OCI-LY7 (cell line): Measurements from ENCODE around the gene ADAM33. TPM values are rescaled to one million over a fixed set of nuclear protein-coding genes. Genes with fewer than 3 reads are reported as not detected.

Source experiments
- BruUV-seq: library from RNA; stranded (reverse); fragments of 400-500 nt; replicated peaks from 2 replicates; lab custom pipeline; 2021; lab: Mats Ljungman, UMichigan
- CTCF ChIA-PET: fragments of 300-600 bp; sonication (Branson Sonifier 250); formaldehyde crosslinking; loops from one replicate; lab custom pipeline; 2022; ENCODE audit warnings: antibody characterized with exemption; ENCODE audit not compliant: unreplicated experiment; lab: Charles Lee
- POLR2A ChIA-PET: fragments of 300-600 bp; sonication (Branson Sonifier 250); formaldehyde crosslinking; loops from one replicate; lab custom pipeline; 2022; ENCODE audit warnings: antibody characterized with exemption; lab: Charles Lee
- DNase-seq: peaks from one replicate; pipeline ENCODE4 v3.0.0-alpha.2; 2015; ENCODE audit warnings: low spot score
- H2AFZ ChIP-seq: fragments of 200-600 bp; sonication (generic), shearing (Covaris generic); 2 replicates; pipeline ENCODE4 v1.6.1; 2014; ENCODE audit warnings: mild to moderate bottlenecking, antibody characterized with exemption, low read length, moderate library complexity
- H3K27ac ChIP-seq: fragments of 200-600 bp; sonication (generic); 2 replicates; pipeline ENCODE4 v1.5.1; 2014; ENCODE audit warnings: mixed run types, low read depth, mild to moderate bottlenecking, moderate library complexity, low read length, inconsistent platforms; ENCODE audit not compliant: poor library complexity, severe bottlenecking
- H3K36me3 ChIP-seq: fragments of 200-600 bp; sonication (generic); 2 replicates; pipeline ENCODE4 v1.6.1; 2014; ENCODE audit warnings: mild to moderate bottlenecking, antibody characterized with exemption, low read length, moderate library complexity, mixed read lengths; ENCODE audit not compliant: insufficient read depth
- H3K4me1 ChIP-seq: fragments of 200-600 bp; sonication (generic); 2 replicates; pipeline ENCODE4 v1.5.1; 2014; ENCODE audit warnings: mild to moderate bottlenecking, low read length; ENCODE audit not compliant: insufficient read depth, poor library complexity, severe bottlenecking
- H3K4me2 ChIP-seq: fragments of 200-600 bp; sonication (generic); 2 replicates; pipeline ENCODE4 v1.6.1; 2014; ENCODE audit warnings: mild to moderate bottlenecking, low read length
- H3K4me3 ChIP-seq: fragments of 200-600 bp; sonication (generic); 2 replicates; pipeline ENCODE4 v1.5.1; 2014; ENCODE audit warnings: mild to moderate bottlenecking, low read depth, low read length; ENCODE audit not compliant: poor library complexity, severe bottlenecking
- H3K79me2 ChIP-seq: fragments of 200-600 bp; sonication (generic); 2 replicates; pipeline ENCODE4 v1.6.1; 2016; ENCODE audit warnings: low read depth, mild to moderate bottlenecking, low read length, moderate library complexity, mixed read lengths; ENCODE audit not compliant: insufficient read depth
- H3K9me2 ChIP-seq: fragments of 200-600 bp; sonication (generic); 2 replicates; pipeline ENCODE4 v1.6.1; 2016; ENCODE audit warnings: mild to moderate bottlenecking, low read length, mixed read lengths; ENCODE audit not compliant: insufficient read depth
- H3K9me3 ChIP-seq: fragments of 200-600 bp; sonication (generic); 2 replicates; pipeline ENCODE4 v1.6.1; 2014; ENCODE audit warnings: mild to moderate bottlenecking, mixed run types, low read length, mixed read lengths
- H4K20me1 ChIP-seq: fragments of 200-600 bp; sonication (generic); 2 replicates; pipeline ENCODE4 v1.6.1; 2014; ENCODE audit warnings: mild to moderate bottlenecking, antibody characterized with exemption, low read length, moderate library complexity, mixed read lengths; ENCODE audit not compliant: insufficient read depth
- EZH2phosphoT487 ChIP-seq: fragments of 200-600 bp; sonication (generic); IDR thresholded peaks from 2 replicates; pipeline ENCODE4 v1.6.1; 2018; ENCODE audit warnings: low read depth, borderline replicate concordance, mild to moderate bottlenecking, mixed run types, antibody characterized with exemption, low read length, moderate library complexity, mixed read lengths
- intact Hi-C: fragments of 100-400 bp; cut with micrococcal nuclease; formaldehyde crosslinking; loops from one replicate; pipeline ENCODE4 v1.10.0; 2022; ENCODE audit not compliant: unreplicated experiment
- total RNA-seq, 2 experiments: library from RNA; depleted of rRNA in 1 of 2; stranded (reverse); fragments of >200 nt in 1 of 2; shearing (Covaris generic) in 1 of 2; gene quantifications; 2 replicates each; pipeline ENCODE4 v1.2.3, GENCODE V29; 2014 to 2022
- TF ChIP-seq, protein P1 (sequence below): fragments of 200-600 bp; sonication (generic); conservative IDR thresholded peaks from 2 replicates; pipeline ENCODE4 v1.5.1; 2014; ENCODE audit warnings: mild to moderate bottlenecking, antibody characterized with exemption, low read length, moderate library complexity, mixed read lengths

Gene ADAM33
- total RNA-seq, 2 experiments from 2014 or later: not detected

DNA sequence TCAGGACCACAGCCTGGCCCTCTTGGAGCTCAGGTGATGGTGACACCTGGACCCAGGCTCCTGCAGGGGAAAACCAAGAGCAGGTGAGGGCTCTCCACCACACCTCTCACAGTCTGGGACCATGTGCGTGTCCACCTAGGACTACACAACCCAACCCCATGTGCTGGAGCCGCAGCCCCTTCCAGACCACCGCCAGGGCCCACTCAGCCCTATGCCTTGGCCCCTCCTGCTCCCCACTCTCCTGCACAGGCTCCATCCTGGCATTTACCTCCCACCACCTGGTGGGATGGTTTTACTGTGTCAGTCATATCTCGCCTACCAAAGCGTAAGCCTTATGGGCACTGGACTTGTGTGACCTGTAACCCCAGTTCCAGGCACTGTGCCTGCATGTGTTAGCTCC, 13.1 kb upstream of the ADAM33 start:
- Histone ChIP-seq H4K20me1 (no peaks in the 10 kb centered on the region), H3K4me1 (no peaks in the 10 kb centered on the region), H3K27ac (no peak overlapping the region), H3K4me2 (no peak overlapping the region), H3K36me3 (no peaks in the 10 kb centered on the region), H3K9me3 (no peaks in the 10 kb centered on the region), H3K79me2 (no peaks in the 10 kb centered on the region), H3K4me3 (no peak overlapping the region), H3K9me2 (no peaks in the 10 kb centered on the region), H2AFZ (no peak overlapping the region)
- no peak for TF ChIP-seq EZH2phosphoT487
- TF ChIP-seq, protein P1, sequence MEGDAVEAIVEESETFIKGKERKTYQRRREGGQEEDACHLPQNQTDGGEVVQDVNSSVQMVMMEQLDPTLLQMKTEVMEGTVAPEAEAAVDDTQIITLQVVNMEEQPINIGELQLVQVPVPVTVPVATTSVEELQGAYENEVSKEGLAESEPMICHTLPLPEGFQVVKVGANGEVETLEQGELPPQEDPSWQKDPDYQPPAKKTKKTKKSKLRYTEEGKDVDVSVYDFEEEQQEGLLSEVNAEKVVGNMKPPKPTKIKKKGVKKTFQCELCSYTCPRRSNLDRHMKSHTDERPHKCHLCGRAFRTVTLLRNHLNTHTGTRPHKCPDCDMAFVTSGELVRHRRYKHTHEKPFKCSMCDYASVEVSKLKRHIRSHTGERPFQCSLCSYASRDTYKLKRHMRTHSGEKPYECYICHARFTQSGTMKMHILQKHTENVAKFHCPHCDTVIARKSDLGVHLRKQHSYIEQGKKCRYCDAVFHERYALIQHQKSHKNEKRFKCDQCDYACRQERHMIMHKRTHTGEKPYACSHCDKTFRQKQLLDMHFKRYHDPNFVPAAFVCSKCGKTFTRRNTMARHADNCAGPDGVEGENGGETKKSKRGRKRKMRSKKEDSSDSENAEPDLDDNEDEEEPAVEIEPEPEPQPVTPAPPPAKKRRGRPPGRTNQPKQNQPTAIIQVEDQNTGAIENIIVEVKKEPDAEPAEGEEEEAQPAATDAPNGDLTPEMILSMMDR: no peak
- ChIA-PET CTCF (no interaction called here), POLR2A (no interaction called here)
- BruUV-seq: no TSS peak
- no peak for DNase-seq
- intact Hi-C loops: no loop called here

DNA sequence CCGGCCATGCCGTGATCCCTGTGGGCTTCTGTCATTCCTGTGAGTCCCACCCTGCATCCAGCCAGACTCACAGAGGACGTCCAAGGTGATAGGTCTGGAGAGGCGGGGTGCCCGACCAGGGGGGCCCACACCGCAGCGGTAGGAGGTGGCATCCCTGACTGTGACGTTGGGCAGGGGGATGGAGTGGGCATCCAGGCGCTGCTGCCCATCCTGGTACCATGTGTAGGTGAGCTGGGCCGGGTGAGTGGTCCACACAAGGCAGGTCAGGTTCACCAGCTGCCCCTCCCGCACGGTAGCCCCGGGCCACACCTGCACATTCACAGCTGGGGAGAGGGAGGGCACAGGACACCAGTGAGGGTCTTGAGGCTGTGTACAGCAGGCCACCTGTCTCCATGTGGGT, 11.6 kb upstream of the ADAM33 start:
- Histone ChIP-seq H2AFZ (no peak overlapping the region), H3K4me3 (no peak overlapping the region), H3K9me2 (no peaks in the 10 kb centered on the region), H3K9me3 (no peaks in the 10 kb centered on the region), H3K4me2 (no peak overlapping the region), H3K27ac (no peak overlapping the region), H3K36me3 (no peaks in the 10 kb centered on the region), H3K4me1 (no peaks in the 10 kb centered on the region), H4K20me1 (no peaks in the 10 kb centered on the region), H3K79me2 (no peaks in the 10 kb centered on the region)
- no peak for DNase-seq
- TF ChIP-seq, protein P1: no peak
- no peak for TF ChIP-seq EZH2phosphoT487
- ChIA-PET CTCF (no interaction called here), POLR2A (interaction anchor here (0.5 kb wide), 1 partner anchor 269 kb away, joined by 3 read pairs; no protein-coding TSS in a partner anchor)
- BruUV-seq: no TSS peak
- intact Hi-C loops: no loop called here

DNA sequence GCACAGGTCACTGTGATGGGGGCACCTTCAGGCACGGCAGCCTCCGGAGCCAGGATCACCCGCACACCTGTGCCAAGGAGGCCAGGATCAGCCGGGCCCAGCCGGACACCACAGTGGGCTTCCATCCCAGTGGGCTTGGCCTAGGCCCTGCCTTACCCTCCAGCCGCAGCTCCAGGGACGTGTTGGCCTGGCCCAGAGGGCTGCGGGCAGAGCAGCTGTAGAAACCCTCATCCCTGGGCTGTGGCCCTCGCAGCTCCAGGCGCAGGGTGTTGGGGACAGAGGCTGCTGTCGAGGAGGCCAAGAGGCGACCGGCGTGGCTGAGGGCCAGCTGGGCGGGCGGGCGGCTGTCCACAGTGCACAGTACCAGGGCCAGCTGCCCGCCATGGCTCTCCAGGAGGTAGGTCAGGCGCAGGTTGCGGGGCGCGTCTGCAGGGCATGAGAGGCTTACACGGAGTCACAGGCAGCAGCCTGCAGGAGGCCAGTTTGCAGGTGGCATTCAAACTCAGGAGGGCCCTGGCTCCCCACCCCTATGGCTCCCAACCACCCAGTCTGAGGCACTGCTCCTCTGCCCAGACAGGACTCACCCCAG, 11.0 kb upstream of the ADAM33 start:
- H3K4me1 ChIP-seq: no peaks in the 10 kb centered on the region
- POLR2A ChIA-PET: interaction anchor here (0.5 to 0.6 kb wide), 2 partner anchors 16 to 269 kb away, joined by 3 read pairs; no protein-coding TSS in a partner anchor
- no peaks in the 10 kb centered on the region for H3K9me3 ChIP-seq
- no peaks in the 10 kb centered on the region for H3K36me3 ChIP-seq
- H3K4me2 ChIP-seq: no peak overlapping the region
- no peak for DNase-seq
- CTCF ChIA-PET: no interaction called here
- no peaks in the 10 kb centered on the region for H3K9me2 ChIP-seq
- BruUV-seq: no TSS peak
- no peak overlapping the region for H3K27ac ChIP-seq
- no peak overlapping the region for H2AFZ ChIP-seq
- H4K20me1 ChIP-seq: no peaks in the 10 kb centered on the region
- H3K79me2 ChIP-seq: no peaks in the 10 kb centered on the region
- TF ChIP-seq, protein P1: no peak
- TF ChIP-seq EZH2phosphoT487: no peak
- intact Hi-C loops: no loop called here
- no peak overlapping the region for H3K4me3 ChIP-seq
